Measurements from ENCODE around the gene PHKB.

The PHKB gene

DNA sequence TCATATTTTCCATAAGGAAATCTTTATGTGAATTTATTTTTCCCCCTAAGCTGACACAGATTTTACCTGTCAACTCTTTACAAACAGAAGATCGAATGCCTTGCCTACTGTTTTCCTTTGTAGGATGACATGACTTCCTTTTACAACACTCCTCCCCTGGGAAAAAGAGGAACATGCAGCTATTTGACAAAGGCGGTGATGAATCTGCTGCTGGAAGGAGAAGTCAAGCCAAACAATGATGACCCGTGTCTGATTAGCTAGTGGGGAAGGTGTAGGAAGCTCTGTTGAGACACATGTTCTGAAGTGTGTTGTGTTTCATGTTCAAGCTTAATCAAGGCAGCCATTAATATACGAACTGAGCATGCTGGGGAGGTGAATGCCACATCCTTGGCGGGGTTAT lies 238.0 kb downstream of the PHKB start:
- DNase-seq, result no peak

DNA sequence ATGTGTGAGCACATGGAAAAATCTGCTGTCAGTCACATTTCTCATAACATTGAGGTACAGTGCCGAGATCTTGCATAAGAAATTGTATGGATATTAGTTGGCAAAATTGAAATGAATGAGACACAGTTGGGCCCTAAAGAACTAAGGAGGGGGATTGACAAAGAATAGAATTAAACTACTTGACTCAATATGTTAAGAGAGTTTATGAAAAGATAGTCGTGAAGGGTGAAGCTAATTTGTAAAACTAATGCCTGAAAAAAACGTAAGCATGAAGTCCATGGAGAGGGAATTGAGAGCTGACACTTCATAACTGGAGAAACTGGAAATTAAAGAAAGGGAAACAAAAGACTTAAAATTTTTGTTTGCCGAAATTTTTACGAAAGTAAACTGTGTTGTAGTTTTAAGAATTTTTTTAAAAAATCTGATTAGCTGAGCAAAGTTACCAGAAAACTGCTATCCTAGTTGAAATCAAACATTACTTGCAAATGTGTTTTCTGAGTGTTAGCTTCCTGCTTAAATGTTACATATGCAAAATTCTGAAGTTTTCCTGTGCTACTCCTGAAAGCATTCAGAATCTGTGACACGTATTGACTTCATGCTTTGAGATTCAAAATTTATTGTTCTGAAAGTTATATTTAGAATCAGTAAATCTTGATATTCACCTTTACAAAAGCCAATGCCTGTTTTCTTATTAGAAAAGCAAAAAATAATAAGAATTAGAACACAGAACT lies 239.9 kb downstream of the PHKB start:
- DNase-seq, result no peak

- no peak for DNase-seq
These were observed 244.1 kb downstream of the PHKB start for GRCh38 chr16:47705266-47705665.

GRCh38 chr16:47711809-47712208 lies 250.7 kb downstream of the PHKB start:
- DNase-seq, result no peak

DNA sequence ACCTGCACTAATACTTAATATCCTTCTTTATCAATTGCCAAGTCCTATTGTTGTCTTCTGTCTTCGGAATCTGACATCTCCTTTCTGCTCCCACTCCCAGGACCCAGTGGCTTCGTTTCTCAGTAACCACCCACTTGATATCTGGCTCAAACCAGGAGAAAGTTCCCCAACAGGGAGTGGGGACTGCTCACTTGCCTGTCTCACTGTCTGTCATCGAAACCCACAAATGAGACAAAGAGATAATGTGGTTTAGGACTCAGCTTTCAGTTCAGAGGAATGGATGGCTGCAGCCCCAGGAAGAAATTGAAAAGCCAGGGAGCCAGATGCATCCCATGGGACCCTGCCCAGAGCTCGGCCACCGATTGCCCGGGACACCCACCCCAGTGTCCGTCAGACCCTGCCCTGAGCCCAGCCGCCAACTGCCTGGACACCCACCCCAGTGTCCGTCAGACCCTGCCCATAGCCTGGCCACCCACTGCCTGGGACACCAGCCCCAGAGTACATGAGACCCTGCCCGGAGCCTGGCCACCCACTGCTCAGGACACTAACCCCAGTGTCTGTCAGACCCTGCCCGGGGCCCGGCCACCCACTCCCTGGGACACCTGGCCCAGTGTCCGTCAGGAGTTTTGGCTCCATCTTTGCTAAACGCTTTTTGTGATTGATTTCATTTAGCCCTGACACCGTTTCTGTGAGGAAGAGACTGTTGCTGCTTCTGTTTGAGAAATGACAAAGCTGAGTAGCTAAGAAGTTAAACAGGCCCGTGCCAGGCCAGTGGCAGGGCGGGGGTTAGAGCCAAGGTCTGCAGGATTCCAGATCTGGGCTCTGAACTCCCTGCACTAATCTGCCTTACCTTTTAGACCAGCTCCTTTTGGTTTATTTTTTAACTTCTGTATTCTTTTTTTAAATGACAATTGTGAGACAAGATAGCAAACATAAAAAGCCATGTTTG lies 251.4 kb downstream of the PHKB start:
- DNase-seq, result no peak

DNA sequence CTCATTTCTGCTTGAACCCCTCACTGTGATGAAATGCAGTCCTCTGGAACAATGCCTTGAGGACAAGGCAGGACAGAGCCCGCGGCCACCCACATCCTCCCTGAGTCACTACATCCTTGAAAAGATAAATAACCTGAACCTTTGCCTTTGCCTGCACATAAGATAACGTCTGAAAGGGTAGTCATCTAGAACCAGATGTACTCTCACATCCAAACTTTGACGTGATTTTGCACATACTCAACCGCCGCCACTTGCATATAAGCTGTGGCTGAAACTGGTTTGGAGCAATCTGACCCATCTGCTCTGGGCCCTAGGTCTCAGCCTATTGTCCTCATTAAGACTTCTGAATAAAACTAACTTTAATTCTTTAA lies 252.1 kb downstream of the PHKB start:
- no peak for DNase-seq

- DNase-seq, result no peak
These were observed 254.4 kb downstream of the PHKB start for GRCh38 chr16:47715442-47716083.

- no peak for DNase-seq
These were observed 255.4 kb downstream of the PHKB start for GRCh38 chr16:47716571-47716970.

DNA sequence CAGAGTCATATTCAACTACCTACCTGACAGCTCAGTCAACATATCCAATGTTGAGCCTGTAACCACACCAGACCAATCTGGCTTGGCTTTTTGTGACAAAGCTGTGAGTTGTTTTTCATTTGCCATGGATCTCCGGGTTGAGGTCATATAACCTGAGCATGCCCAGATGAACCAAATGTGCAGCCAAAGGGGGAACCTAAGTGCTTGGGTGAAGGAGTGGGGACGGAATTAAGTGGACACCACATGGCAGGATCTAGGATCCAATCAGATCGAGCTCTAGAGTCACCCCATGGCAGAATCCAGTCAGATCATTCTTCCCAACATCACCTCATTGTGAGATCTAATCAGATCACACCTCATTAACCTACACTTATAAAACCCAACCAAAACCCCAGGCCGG lies 258.6 kb downstream of the PHKB start:
- DNase-seq, result no peak

- DNase-seq, result no peak
These were observed 260.0 kb downstream of the PHKB start for GRCh38 chr16:47721006-47721637.

GRCh38 chr16:47722046-47722445 lies 260.9 kb downstream of the PHKB start:
- DNase-seq, result no peak

- DNase-seq, result no peak
These were observed 263.1 kb downstream of the PHKB start for GRCh38 chr16:47724115-47724785.

GRCh38 chr16:47725188-47725695 lies 264.1 kb downstream of the PHKB start:
- DNase-seq, result no peak

DNA sequence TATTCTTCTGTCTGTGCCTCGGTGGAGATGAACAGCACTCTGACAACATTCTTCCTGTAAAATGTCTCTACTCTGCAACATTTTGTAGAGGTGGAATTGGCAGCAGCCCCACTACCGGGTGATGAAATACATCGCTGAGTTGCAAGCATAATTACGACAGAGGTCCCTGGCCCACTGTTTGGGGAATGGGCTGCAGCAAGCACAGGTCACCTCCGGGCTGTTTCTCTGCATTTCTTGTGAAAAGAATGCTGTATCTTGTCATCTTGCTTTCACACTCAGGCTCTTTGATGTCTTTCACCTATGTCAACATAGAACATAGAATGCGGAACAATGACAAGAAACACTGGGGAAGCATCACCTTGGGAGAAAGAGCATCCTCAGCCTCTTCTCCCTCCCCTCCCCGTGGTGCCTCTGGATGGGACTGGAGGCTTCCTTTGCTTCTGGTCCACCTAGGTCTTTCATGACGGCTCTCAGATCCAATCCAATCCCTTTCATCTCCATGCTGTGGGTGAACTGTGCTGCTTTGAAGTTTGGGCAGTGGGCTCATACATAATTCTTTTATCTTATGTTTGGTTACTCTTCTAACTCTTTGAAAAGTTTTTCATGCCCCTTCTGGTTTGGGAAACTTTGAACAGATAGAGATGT lies 265.0 kb downstream of the PHKB start:
- no peak for DNase-seq

DNA sequence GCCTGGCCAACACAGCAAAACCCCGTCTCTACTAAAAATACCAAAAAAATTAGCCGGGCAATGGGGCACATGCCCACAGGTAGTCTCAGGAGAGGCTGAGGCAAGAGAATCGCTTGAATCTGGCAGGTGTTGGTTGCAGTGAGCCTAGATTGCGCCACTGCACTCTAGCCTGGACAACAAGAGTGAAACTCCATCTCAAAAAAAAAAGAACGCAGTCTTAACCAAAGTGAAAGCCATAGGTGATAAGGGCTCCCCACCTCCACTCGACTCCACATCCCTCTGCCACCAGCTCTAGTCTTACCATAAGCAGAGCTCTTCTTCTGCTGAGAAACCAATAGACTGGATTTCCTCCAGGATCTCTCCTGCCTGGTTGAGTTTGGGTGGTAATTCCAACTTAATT lies 266.0 kb downstream of the PHKB start:
- no peak for DNase-seq

- no peak for DNase-seq
These were observed 267.1 kb downstream of the PHKB start for GRCh38 chr16:47728205-47728604.

- no peak for DNase-seq
These were observed 268.6 kb downstream of the PHKB start for GRCh38 chr16:47729701-47730100.

- no peak for DNase-seq
These were observed 270.1 kb downstream of the PHKB start for GRCh38 chr16:47731252-47731651.

DNA sequence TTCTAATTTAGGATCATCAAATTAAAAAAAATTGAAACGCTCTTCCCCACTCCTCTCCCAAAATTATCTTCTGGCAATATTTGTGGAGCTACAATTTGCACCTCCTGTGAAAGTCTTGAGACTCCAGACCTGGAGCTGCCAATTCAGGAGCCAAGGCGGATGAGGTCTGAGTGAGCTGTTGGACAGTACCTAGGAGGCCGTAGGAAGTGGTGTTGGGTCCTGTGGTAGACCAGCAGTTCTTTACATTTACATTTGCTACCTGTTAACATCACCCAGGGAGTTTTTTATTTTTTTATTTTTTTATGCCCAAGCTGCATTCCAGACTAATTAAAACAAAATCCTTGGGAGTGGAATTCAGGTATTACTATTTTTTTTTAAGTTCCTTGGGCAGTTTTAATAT lies 271.0 kb downstream of the PHKB start:
- DNase-seq, result no peak

- DNase-seq, result no peak
These were observed 271.5 kb downstream of the PHKB start for GRCh38 chr16:47732523-47733111.

DNA sequence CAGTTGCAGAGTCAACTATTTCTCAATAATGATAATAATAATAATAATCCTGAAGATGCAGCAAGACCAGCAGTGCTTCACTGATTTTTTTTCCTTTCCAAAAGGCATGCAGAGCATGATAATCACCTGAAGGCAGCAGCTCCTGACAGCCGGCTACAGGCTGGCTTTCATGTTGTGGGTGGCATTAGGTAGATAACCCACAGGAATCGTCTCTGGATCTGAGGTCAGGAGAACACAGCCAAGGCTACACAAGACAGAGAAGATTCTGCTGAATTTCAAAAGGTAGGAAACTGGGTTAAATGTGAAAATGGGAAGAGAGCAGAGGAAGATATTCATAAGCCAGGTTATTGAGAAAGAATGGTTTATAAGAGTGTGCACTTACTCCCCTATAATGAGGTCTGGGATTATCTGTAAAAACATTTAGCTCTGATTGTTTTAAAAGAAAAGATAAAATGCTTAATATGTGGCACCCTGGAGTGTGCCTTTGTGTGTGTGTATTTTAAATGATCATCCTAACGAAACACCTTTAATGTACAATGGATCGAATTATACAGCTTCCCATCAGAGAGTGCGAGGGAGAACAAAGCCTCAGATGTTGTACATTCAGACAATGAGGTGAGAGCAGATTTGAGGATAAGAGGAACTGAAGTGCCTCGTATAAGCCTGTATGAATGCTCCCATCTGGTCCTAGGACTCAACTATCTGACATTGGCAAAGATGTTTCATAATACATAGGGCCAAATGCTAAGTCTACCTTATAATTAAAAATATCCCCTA lies 273.1 kb downstream of the PHKB start:
- no peak for DNase-seq
